OCI-LY1 (cell line): ENCODE results near the gene USP13.

Experiments
- EZH2 ChIP-seq: fragments of 200-600 bp; sonication (generic), shearing (Covaris generic); IDR thresholded peaks from 2 replicates; pipeline ENCODE4 v1.8.0; 2017; ENCODE audit warnings: borderline replicate concordance, mixed run types, mild to moderate bottlenecking, antibody characterized with exemption, low read length, moderate library complexity, mixed read lengths
- TF ChIP-seq, protein P1 (sequence below): fragments of 200-600 bp; sonication (generic), shearing (Covaris generic); IDR thresholded peaks from 2 replicates; pipeline ENCODE4 v1.5.1; 2017; ENCODE audit warnings: mild to moderate bottlenecking, antibody characterized with exemption, low read length, moderate library complexity, mixed read lengths

DNA sequence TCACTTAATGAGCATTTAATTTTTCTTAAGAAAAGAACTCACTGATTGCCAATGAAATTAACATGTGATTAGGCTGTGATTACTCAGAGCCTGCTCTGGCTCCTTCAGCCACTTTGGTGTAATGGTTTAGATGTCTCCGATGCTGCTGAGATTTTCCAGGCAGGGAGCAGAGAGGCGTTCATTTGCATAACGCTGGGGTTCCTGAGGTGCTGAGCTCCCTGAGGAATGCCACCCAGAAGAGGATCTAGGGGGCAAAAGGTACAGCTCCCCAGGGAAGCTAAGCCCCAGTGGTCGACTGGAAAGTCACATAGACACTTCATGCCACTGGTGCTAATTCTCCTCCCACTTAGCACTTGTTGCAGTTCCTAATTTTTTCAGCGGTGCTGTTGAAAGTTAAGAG is 119.5 kb downstream of the USP13 start:
- TF ChIP-seq, protein P1, sequence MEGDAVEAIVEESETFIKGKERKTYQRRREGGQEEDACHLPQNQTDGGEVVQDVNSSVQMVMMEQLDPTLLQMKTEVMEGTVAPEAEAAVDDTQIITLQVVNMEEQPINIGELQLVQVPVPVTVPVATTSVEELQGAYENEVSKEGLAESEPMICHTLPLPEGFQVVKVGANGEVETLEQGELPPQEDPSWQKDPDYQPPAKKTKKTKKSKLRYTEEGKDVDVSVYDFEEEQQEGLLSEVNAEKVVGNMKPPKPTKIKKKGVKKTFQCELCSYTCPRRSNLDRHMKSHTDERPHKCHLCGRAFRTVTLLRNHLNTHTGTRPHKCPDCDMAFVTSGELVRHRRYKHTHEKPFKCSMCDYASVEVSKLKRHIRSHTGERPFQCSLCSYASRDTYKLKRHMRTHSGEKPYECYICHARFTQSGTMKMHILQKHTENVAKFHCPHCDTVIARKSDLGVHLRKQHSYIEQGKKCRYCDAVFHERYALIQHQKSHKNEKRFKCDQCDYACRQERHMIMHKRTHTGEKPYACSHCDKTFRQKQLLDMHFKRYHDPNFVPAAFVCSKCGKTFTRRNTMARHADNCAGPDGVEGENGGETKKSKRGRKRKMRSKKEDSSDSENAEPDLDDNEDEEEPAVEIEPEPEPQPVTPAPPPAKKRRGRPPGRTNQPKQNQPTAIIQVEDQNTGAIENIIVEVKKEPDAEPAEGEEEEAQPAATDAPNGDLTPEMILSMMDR: no peak
- TF ChIP-seq EZH2: no peak
